B cell (primary cell): ENCODE results near the gene TCP10L.

ENCODE experiments used
- EZH2 ChIP-seq: IDR thresholded peaks from 2 replicates; pipeline ENCODE4 v1.6.1; 2012; ENCODE audit warnings: borderline replicate concordance, low read depth, mild to moderate bottlenecking, moderate library complexity, low read length; ENCODE audit not compliant: insufficient read depth, poor library complexity, severe bottlenecking
- TF ChIP-seq, protein P1 (sequence below): fragments of 200-600 bp; IDR thresholded peaks from one replicate; pipeline ENCODE4 v1.8.0; 2022; ENCODE audit warnings: antibody characterized with exemption, mild to moderate bottlenecking

DNA sequence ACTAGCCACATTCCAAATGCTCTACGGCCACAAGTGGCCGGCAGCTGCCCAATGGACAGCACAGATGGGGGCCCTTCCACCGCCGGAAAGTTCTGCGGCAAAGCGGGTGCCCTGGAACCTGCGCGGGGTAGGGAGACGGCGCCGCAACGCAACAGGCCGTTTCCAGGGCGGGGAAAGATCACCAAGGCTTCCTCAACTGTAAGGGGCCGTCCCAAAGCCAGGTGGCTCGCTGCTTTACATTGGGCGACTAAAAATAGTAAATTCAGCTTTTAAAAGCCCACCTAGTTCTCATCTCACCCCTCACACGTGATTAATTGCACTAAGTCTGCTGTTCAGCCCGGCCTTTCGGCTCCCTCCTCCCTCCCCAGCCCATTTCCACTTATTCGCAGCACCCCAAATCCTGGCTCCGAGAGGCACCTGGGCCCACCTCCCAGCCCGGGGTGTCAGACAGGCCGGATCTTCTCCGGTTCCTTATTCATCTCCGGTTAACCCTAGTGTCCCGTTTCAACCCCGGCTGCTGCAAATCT is 26.2 kb upstream of the TCP10L start:
- TF ChIP-seq, protein P1, sequence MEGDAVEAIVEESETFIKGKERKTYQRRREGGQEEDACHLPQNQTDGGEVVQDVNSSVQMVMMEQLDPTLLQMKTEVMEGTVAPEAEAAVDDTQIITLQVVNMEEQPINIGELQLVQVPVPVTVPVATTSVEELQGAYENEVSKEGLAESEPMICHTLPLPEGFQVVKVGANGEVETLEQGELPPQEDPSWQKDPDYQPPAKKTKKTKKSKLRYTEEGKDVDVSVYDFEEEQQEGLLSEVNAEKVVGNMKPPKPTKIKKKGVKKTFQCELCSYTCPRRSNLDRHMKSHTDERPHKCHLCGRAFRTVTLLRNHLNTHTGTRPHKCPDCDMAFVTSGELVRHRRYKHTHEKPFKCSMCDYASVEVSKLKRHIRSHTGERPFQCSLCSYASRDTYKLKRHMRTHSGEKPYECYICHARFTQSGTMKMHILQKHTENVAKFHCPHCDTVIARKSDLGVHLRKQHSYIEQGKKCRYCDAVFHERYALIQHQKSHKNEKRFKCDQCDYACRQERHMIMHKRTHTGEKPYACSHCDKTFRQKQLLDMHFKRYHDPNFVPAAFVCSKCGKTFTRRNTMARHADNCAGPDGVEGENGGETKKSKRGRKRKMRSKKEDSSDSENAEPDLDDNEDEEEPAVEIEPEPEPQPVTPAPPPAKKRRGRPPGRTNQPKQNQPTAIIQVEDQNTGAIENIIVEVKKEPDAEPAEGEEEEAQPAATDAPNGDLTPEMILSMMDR: no peak
- no peak for TF ChIP-seq EZH2
